ENCODE measurements around the gene UQCRC1.

UQCRC1 gene

DNA sequence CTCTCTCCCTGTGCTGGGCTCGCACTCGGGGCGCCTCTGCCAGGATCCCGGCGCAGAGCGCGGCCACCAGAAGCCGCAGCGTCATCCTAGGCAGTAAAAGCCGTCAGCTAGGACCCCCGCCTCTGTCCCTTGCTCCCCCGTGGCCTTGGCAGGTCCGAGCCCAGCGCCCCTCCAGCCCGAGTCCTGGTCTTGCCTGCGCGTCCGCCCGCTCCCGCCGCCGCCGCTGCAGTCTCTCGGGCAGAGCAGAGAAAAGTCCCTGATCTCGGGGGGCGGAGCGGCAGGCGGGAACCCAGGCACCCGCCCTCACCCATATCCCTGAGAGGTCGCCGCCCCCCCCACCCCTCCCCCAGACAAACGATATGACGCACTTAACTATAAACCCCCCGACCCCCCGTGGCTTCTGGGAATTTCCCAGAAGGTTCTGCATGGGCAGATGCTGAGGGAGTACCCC is 14.3 kb downstream of the UQCRC1 start, which contains the start of gene COL7A1:
TSS of gene COL7A1 (minus strand) at position 255 of the 451 bp plus-strand sequence. CDS start at position 85, 170 bp downstream.
- no peak within 1 kb of the TSS for H3K4me3 ChIP-seq (ENCODE audit: low read depth, low read length)
- TF ChIP-seq, protein P1, sequence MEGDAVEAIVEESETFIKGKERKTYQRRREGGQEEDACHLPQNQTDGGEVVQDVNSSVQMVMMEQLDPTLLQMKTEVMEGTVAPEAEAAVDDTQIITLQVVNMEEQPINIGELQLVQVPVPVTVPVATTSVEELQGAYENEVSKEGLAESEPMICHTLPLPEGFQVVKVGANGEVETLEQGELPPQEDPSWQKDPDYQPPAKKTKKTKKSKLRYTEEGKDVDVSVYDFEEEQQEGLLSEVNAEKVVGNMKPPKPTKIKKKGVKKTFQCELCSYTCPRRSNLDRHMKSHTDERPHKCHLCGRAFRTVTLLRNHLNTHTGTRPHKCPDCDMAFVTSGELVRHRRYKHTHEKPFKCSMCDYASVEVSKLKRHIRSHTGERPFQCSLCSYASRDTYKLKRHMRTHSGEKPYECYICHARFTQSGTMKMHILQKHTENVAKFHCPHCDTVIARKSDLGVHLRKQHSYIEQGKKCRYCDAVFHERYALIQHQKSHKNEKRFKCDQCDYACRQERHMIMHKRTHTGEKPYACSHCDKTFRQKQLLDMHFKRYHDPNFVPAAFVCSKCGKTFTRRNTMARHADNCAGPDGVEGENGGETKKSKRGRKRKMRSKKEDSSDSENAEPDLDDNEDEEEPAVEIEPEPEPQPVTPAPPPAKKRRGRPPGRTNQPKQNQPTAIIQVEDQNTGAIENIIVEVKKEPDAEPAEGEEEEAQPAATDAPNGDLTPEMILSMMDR (IDR thresholded peaks at IDR 0.05; ENCODE audit: borderline replicate concordance, insufficient read depth, low read depth, low read length), result no peak

DNA sequence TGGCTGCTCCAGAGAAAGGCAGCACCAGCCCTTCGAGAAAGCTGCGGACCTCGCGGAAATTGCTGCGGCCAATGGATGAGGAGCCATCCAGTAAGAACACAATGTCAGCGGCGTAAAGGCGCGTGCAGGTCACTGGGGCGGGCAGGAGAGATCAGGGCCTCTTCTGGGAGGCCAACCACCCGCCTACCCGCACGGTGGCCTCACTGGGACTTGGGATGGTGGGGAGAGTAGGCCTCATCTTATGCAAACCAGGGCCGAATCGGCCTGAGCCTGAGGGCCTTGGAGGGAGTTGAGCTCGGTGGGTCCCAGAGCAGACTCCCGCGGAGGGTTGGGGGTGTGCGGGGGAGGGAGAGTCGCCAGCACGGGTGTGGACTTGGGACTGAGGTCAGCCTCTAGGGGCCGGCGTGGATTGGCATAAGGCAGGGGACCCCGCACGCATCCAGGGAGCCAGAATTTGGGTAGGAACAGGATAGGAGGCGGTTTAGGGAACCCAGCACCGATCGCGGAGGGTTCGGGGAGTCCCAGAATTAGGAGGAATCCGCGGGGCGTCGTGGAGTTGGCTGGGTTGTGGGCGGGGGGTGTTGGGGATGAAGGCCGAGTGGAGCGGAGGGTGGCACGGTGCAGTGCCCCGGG is 14.9 kb downstream of the UQCRC1 start:
- H3K4me3 ChIP-seq (ENCODE audit: low read depth, low read length), result no peak overlapping the region
- TF ChIP-seq, protein P1 (IDR thresholded peaks at IDR 0.05; ENCODE audit: borderline replicate concordance, insufficient read depth, low read depth, low read length), result no peak

DNA sequence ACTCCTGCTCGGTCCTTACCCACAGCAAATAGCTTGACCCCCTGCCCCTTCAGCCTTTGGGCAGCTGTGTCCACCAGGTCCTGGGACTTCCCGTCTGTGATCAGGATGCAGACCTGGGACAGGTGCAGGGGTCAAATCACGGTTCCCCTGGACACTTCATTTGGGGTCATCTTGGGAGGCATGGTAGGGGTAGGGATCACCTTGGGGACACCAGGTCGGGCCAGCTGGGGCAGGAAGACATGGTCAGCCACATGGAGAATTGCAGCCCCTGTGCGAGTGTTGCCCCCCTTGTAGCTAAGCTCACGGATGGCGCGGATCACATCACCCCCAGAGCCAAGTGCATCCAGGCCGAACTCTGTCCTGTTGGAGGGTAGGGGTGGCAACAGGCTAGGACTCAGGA is 16.1 kb downstream of the UQCRC1 start:
- TF ChIP-seq, protein P1 (IDR thresholded peaks at IDR 0.05; ENCODE audit: borderline replicate concordance, insufficient read depth, low read depth, low read length), result no peak
- no peak overlapping the region for H3K4me3 ChIP-seq (ENCODE audit: low read depth, low read length)

DNA sequence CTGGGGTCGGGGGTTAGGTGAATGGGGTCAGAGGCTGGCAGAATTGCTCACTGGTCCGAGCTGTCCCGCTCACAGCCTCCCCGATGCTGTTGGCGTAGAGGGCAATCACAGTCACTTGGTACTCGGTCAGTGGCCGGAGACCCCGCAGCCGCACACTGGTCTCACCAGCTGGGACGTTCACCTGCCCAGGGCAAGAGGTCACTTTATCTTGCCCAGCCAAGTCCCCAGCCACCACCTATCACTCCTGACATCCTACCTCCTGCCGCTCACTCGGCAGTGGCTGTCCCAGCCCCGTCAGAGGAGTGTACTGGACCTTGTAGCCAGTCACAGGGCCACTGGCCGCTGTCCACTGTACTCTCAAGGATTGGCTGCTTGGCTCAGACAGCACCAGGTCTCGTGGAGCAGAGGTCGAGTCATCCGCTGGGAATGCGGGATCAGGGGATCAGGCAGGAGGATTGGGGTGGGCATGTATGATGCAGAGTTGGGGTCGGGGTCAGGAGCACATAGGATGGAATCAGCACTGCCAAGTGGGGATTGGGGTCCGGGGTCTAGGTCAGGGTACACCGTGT is 16.8 kb downstream of the UQCRC1 start:
- TF ChIP-seq, protein P1 (IDR thresholded peaks at IDR 0.05; ENCODE audit: borderline replicate concordance, insufficient read depth, low read depth, low read length), result no peak
- H3K4me3 ChIP-seq (ENCODE audit: low read depth, low read length), result no peak overlapping the region

DNA sequence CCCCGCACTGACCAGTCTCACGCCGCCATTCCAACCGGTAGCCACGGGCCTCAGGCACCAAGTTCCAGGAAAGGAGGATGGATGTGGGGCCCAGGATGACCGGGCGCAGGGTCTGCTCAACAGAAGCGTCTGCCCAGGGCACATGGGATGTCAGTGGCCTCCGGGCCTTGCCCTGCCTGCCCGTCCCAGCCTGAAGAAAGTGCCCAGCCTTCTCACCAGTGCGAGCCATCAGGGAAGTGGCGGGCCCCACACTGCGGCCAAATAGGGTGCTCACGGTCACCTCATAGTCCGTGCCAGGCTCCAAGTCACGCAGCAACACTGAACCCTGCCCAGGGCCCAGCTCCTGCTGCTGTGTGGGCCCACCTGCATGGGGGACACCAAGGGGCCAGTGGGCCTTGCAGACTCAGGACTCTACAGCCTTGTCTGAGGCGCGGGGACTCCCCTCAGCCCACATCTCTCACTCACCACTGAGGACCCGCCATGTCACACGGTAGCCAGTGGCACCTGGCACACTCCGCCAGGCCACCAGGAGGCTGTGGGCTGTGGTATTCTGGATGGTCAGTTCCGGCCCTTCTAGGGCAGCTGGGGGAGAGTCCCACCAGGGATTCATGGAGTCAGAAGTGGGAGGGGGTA is 17.4 kb downstream of the UQCRC1 start:
- TF ChIP-seq, protein P1 (IDR thresholded peaks at IDR 0.05; ENCODE audit: borderline replicate concordance, insufficient read depth, low read depth, low read length), result no peak
- H3K4me3 ChIP-seq (ENCODE audit: low read depth, low read length), result no peak overlapping the region

DNA sequence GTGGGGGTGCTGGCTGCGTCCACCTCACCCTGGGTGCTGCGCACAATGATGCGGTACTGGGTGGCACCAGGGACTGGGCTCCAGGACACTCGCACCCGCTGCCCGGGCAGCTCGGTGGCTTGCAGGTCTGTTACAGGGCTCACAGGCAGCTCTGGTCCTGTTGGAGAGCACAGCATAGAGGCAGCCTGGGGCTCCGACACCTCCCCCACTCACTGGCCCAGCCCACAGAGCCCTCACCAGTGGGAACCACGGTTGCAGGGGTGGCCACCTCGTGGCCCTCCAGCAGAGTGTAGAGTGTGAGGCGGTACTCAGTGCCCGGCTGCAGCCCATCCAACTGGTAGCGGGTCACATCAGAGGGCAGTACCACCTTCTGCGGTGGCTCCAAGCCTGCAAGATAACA is 18.0 kb downstream of the UQCRC1 start:
- TF ChIP-seq, protein P1 (IDR thresholded peaks at IDR 0.05; ENCODE audit: borderline replicate concordance, insufficient read depth, low read depth, low read length), result no peak
- no peak overlapping the region for H3K4me3 ChIP-seq (ENCODE audit: low read depth, low read length)

Data from GM12875 (cell line).